Fibroblast of the conjunctiva (primary cell): ENCODE data around the gene C1QTNF6.
"Not testable (repeated sequence)": the region's sequence is repeated elsewhere in the genome, so short reads cannot be mapped to it uniquely, and the experiment has no call there.

ENCODE experiments used
- DNase-seq: peaks from one replicate; pipeline ENCODE4 v3.0.0-alpha.2; 2010; ENCODE audit warnings: low read depth

Gene C1QTNF6

GRCh38 chr22:37206841-37207821 lies 19.1 kb upstream of the C1QTNF6 start:
- no peak for DNase-seq

- no peak for DNase-seq
Observed at GRCh38 chr22:37206118-37206840, 18.2 kb upstream of the C1QTNF6 start.

GRCh38 chr22:37205046-37205445 lies 17.0 kb upstream of the C1QTNF6 start:
- no peak for DNase-seq

- DNase-seq = no peak
Observed at GRCh38 chr22:37204045-37204655, 16.1 kb upstream of the C1QTNF6 start.

- DNase-seq = no peak
Observed at GRCh38 chr22:37203354-37204044, 15.5 kb upstream of the C1QTNF6 start.

- DNase-seq = no peak
Observed at GRCh38 chr22:37202716-37203115, 14.7 kb upstream of the C1QTNF6 start.

- no peak for DNase-seq
Observed at GRCh38 chr22:37202001-37202555, 14.0 kb upstream of the C1QTNF6 start.

GRCh38 chr22:37201443-37201820 lies 13.4 kb upstream of the C1QTNF6 start:
- DNase-seq = not testable (repeated sequence)

- DNase-seq = no peak
Observed at GRCh38 chr22:37199760-37200108, 11.7 kb upstream of the C1QTNF6 start.

GRCh38 chr22:37199103-37199759 lies 11.2 kb upstream of the C1QTNF6 start:
- DNase-seq = peak; percentile 97

GRCh38 chr22:37198258-37199102 lies 10.4 kb upstream of the C1QTNF6 start:
- peak; percentile 45 for DNase-seq

GRCh38 chr22:37197451-37198257 lies 9.6 kb upstream of the C1QTNF6 start:
- DNase-seq = no peak

GRCh38 chr22:37196539-37197450 lies 8.7 kb upstream of the C1QTNF6 start:
- DNase-seq = peak; percentile 80

- DNase-seq = no peak
Observed at GRCh38 chr22:37195921-37196320, 7.9 kb upstream of the C1QTNF6 start.

- DNase-seq = no peak
Observed at GRCh38 chr22:37194750-37195149, 6.7 kb upstream of the C1QTNF6 start.

- peak; percentile 16 for DNase-seq
Observed at GRCh38 chr22:37193629-37194191, 5.7 kb upstream of the C1QTNF6 start.

- no peak for DNase-seq
Observed at GRCh38 chr22:37192741-37193140, 4.7 kb upstream of the C1QTNF6 start.

GRCh38 chr22:37192204-37192603 lies 4.2 kb upstream of the C1QTNF6 start:
- DNase-seq = no peak
